Measurements from ENCODE around the gene PGBD1. TPM values are rescaled to one million over a fixed set of nuclear protein-coding genes. Genes with fewer than 3 reads are reported as not detected.
A peak's percentile ranks its signal among the peaks of the same experiment; 100 is the strongest.

Gene PGBD1
- total and polyA plus RNA-seq, 2 of the 13 experiments (the other 11 are each of a cell fraction or from before 2014, with no cell fraction given): 3.6 to 6.9 TPM

- ChIA-PET CTCF (ENCODE audit: low intra/inter-chr PET ratio, low total read pairs) (interaction anchor here (1.1 kb wide), 1 partner anchor 75 kb away, joined by 3 read pairs; no protein-coding TSS in a partner anchor), POLR2A (interaction anchor here (0.9 to 3.2 kb wide), 14 partner anchors 10 to 143 kb away, joined by 3 to 42 read pairs (median 5); partner anchors contain the start of genes ZKSCAN3, ZKSCAN4, ZKSCAN8 and ZSCAN26)
- H3K9me3 ChIP-seq (ENCODE audit: low read length): no peaks in the 10 kb centered on the region
- intact Hi-C loops (cut with micrococcal nuclease; ENCODE audit: unreplicated experiment) (loop anchor here (1.0 to 5.0 kb wide), 6 partner anchors 28 to 144 kb away; partner anchors contain the start of genes ZKSCAN4 and ZSCAN9), in situ Hi-C loops (cut with HindIII; ENCODE audit: extremely low pct_ligation_motif_present, low pct_unique_long_range_greater_than_20kb) (no loop called here)
- DNase-seq (ENCODE audit: low spot score) (no peak), FAIRE-seq (no peak), ATAC-seq (no peak)
- peaks cover 16% of the 10 kb centered on the region for H3K4me1 ChIP-seq (ENCODE audit: insufficient read depth, low read length)
- H3K4me3 ChIP-seq (replicated peaks in 1 of 3; ENCODE audit: insufficient read depth in 1 of 3, low read depth in 2 of 3, low read length in 3 of 3): peak overlapping the region; percentile 79 to 94 (median 89)
- TF ChIP-seq ZBTB10 (CRISPR knock-in tag; IDR thresholded peaks at IDR 0.05; ENCODE audit: borderline replicate concordance) (0 out of 2 replicates have a peak, but pooled peaks have one; percentile 8), KAT8 (CRISPR knock-in tag; IDR thresholded peaks at IDR 0.05) (no peak), ATF4 (CRISPR knock-in tag; IDR thresholded peaks at IDR 0.05) (0 out of 4 replicates have a peak, but pooled peaks of 1 of the 2 experiments have one; percentile 17), RNF219 (CRISPR knock-in tag; IDR thresholded peaks at IDR 0.05) (0 out of 2 replicates have a peak, but pooled peaks have one; percentile 62), ZSCAN9 (CRISPR knock-in tag; IDR thresholded peaks at IDR 0.05; ENCODE audit: borderline replicate concordance) (0 out of 2 replicates have a peak, but pooled peaks have one; percentile 10), ZNF383 (CRISPR knock-in tag; IDR thresholded peaks at IDR 0.05; ENCODE audit: borderline replicate concordance) (peak; percentile 16; the same call in 1 of the 2 replicates), ZNF234 (CRISPR knock-in tag; conservative IDR thresholded peaks at IDR 0.05) (0 out of 2 replicates have a peak, but pooled peaks have one; percentile 60), TIGD3 (CRISPR knock-in tag; IDR thresholded peaks at IDR 0.05; ENCODE audit: borderline replicate concordance) (no peak)
- no TSS peak for BruUV-seq (replicated peaks)
- H3K79me2 ChIP-seq (ENCODE audit: insufficient read depth, low read length): peaks cover 5% of the 10 kb centered on the region
- H2AFZ ChIP-seq (ENCODE audit: low read length): peak overlapping the region; percentile 65
- WGBS (ENCODE audit: low lambda C conversion rate): 45% methylated on average over 3 of the region's 3 CpGs
- no peaks in the 10 kb centered on the region for H4K20me1 ChIP-seq (ENCODE audit: insufficient read depth, low read length)
- peak overlapping the region; percentile 80 for H3K4me2 ChIP-seq (ENCODE audit: low read depth, low read length)
- H3K27me3 ChIP-seq (ENCODE audit: control insufficient read depth in 1 of 2, insufficient read depth in 2 of 2, low read length in 2 of 2): no peaks in the 10 kb centered on the region; a peak in 1 of 5 replicates
- H3K27ac ChIP-seq (ENCODE audit: extremely low read length, insufficient read depth, low read length): no peak overlapping the region
- peak overlapping the region; percentile 76 for H3K9ac ChIP-seq (ENCODE audit: insufficient read depth, low read depth, low read length)
- H3K36me3 ChIP-seq (replicated peaks in 1 of 2; ENCODE audit: control insufficient read depth in 1 of 2, insufficient read depth in 2 of 2, low read length in 2 of 2): peaks cover 5 to 26% of the 10 kb centered on the region in 2 experiments
Observed at GRCh38 chr6:28280595-28281287, 631 bp upstream of the PGBD1 start.

All from HepG2 (cell line).